Stimulated activated CD8-positive, alpha-beta memory T cell treated with anti-CD3 and anti-CD28 coated beads, Interleukin-4, amount 100 ng/mL, for 24 hours (primary cell): ENCODE data around the gene TRRAP.

Experiments
- DNase-seq: peaks from one replicate; pipeline ENCODE4 v3.0.0-alpha.2; 2020; ENCODE audit warnings: low read depth

The TRRAP gene

GRCh38 chr7:98949336-98950044 is 71.2 kb downstream of the TRRAP start:
- DNase-seq, result no peak

GRCh38 chr7:98955992-98956391 is 77.7 kb downstream of the TRRAP start:
- no peak for DNase-seq

GRCh38 chr7:98956469-98956868 is 78.1 kb downstream of the TRRAP start:
- DNase-seq, result no peak

- no peak for DNase-seq
These were observed 78.6 kb downstream of the TRRAP start for GRCh38 chr7:98956937-98957336.

GRCh38 chr7:98957766-98958165 is 79.4 kb downstream of the TRRAP start:
- DNase-seq, result no peak

GRCh38 chr7:98958968-98959367 is 80.6 kb downstream of the TRRAP start:
- DNase-seq, result no peak

GRCh38 chr7:98963305-98963704 is 85.0 kb downstream of the TRRAP start:
- no peak for DNase-seq

GRCh38 chr7:98964596-98964995 is 86.3 kb downstream of the TRRAP start:
- DNase-seq, result no peak

- no peak for DNase-seq
These were observed 90.3 kb downstream of the TRRAP start for GRCh38 chr7:98968621-98969020.

- DNase-seq, result no peak
These were observed 91.1 kb downstream of the TRRAP start for GRCh38 chr7:98969386-98969785.

GRCh38 chr7:98970016-98970615 is 91.8 kb downstream of the TRRAP start:
- DNase-seq, result no peak

- no peak for DNase-seq
These were observed 92.5 kb downstream of the TRRAP start for GRCh38 chr7:98970805-98971204.

- no peak for DNase-seq
These were observed 95.9 kb downstream of the TRRAP start for GRCh38 chr7:98974205-98974604.

- DNase-seq, result no peak
These were observed 96.8 kb downstream of the TRRAP start for GRCh38 chr7:98974906-98975816.

- DNase-seq, result no peak
These were observed 98.3 kb downstream of the TRRAP start for GRCh38 chr7:98976396-98977185.

GRCh38 chr7:98978672-98979071 is 100.3 kb downstream of the TRRAP start:
- DNase-seq, result no peak

- DNase-seq, result no peak
These were observed 103.4 kb downstream of the TRRAP start for GRCh38 chr7:98981701-98982100.

- DNase-seq, result no peak
These were observed 104.4 kb downstream of the TRRAP start for GRCh38 chr7:98982686-98983085.

GRCh38 chr7:98984126-98984525 is 105.8 kb downstream of the TRRAP start:
- DNase-seq, result no peak

GRCh38 chr7:98985406-98985805 is 107.1 kb downstream of the TRRAP start:
- DNase-seq, result no peak

GRCh38 chr7:98985945-98986344 is 107.6 kb downstream of the TRRAP start:
- DNase-seq, result no peak

- no peak for DNase-seq
These were observed 110.3 kb downstream of the TRRAP start for GRCh38 chr7:98988641-98989040.
